OCI-LY7 (cell line): Measurements from ENCODE around the gene CDKN2B-AS1. TPM values are rescaled to one million over a fixed set of nuclear protein-coding genes. Genes with fewer than 3 reads are reported as not detected.
A peak's percentile ranks its signal among the peaks of the same experiment; 100 is the strongest.

Experiments used
- BruUV-seq: library from RNA; stranded (reverse); fragments of 400-500 nt; replicated peaks from 2 replicates; lab custom pipeline; 2021; lab: Mats Ljungman, UMichigan
- CTCF ChIA-PET: fragments of 300-600 bp; sonication (Branson Sonifier 250); formaldehyde crosslinking; loops from one replicate; lab custom pipeline; 2022; ENCODE audit warnings: antibody characterized with exemption; ENCODE audit not compliant: unreplicated experiment; lab: Charles Lee
- POLR2A ChIA-PET: fragments of 300-600 bp; sonication (Branson Sonifier 250); formaldehyde crosslinking; loops from one replicate; lab custom pipeline; 2022; ENCODE audit warnings: antibody characterized with exemption; lab: Charles Lee
- DNase-seq: peaks from one replicate; pipeline ENCODE4 v3.0.0-alpha.2; 2015; ENCODE audit warnings: low spot score
- H2AFZ ChIP-seq: fragments of 200-600 bp; sonication (generic), shearing (Covaris generic); 2 replicates; pipeline ENCODE4 v1.6.1; 2014; ENCODE audit warnings: mild to moderate bottlenecking, antibody characterized with exemption, low read length, moderate library complexity
- H3K27ac ChIP-seq: fragments of 200-600 bp; sonication (generic); 2 replicates; pipeline ENCODE4 v1.5.1; 2014; ENCODE audit warnings: mixed run types, low read depth, mild to moderate bottlenecking, moderate library complexity, low read length, inconsistent platforms; ENCODE audit not compliant: poor library complexity, severe bottlenecking
- H3K36me3 ChIP-seq: fragments of 200-600 bp; sonication (generic); 2 replicates; pipeline ENCODE4 v1.6.1; 2014; ENCODE audit warnings: mild to moderate bottlenecking, antibody characterized with exemption, low read length, moderate library complexity, mixed read lengths; ENCODE audit not compliant: insufficient read depth
- H3K4me1 ChIP-seq: fragments of 200-600 bp; sonication (generic); 2 replicates; pipeline ENCODE4 v1.5.1; 2014; ENCODE audit warnings: mild to moderate bottlenecking, low read length; ENCODE audit not compliant: insufficient read depth, poor library complexity, severe bottlenecking
- H3K4me2 ChIP-seq: fragments of 200-600 bp; sonication (generic); 2 replicates; pipeline ENCODE4 v1.6.1; 2014; ENCODE audit warnings: mild to moderate bottlenecking, low read length
- H3K4me3 ChIP-seq: fragments of 200-600 bp; sonication (generic); 2 replicates; pipeline ENCODE4 v1.5.1; 2014; ENCODE audit warnings: mild to moderate bottlenecking, low read depth, low read length; ENCODE audit not compliant: poor library complexity, severe bottlenecking
- H3K79me2 ChIP-seq: fragments of 200-600 bp; sonication (generic); 2 replicates; pipeline ENCODE4 v1.6.1; 2016; ENCODE audit warnings: low read depth, mild to moderate bottlenecking, low read length, moderate library complexity, mixed read lengths; ENCODE audit not compliant: insufficient read depth
- H3K9me2 ChIP-seq: fragments of 200-600 bp; sonication (generic); 2 replicates; pipeline ENCODE4 v1.6.1; 2016; ENCODE audit warnings: mild to moderate bottlenecking, low read length, mixed read lengths; ENCODE audit not compliant: insufficient read depth
- H3K9me3 ChIP-seq: fragments of 200-600 bp; sonication (generic); 2 replicates; pipeline ENCODE4 v1.6.1; 2014; ENCODE audit warnings: mild to moderate bottlenecking, mixed run types, low read length, mixed read lengths
- H4K20me1 ChIP-seq: fragments of 200-600 bp; sonication (generic); 2 replicates; pipeline ENCODE4 v1.6.1; 2014; ENCODE audit warnings: mild to moderate bottlenecking, antibody characterized with exemption, low read length, moderate library complexity, mixed read lengths; ENCODE audit not compliant: insufficient read depth
- CTCF ChIP-seq: fragments of 200-600 bp; sonication (generic); conservative IDR thresholded peaks from 2 replicates; pipeline ENCODE4 v1.5.1; 2014; ENCODE audit warnings: mild to moderate bottlenecking, antibody characterized with exemption, low read length, moderate library complexity, mixed read lengths
- EZH2phosphoT487 ChIP-seq: fragments of 200-600 bp; sonication (generic); IDR thresholded peaks from 2 replicates; pipeline ENCODE4 v1.6.1; 2018; ENCODE audit warnings: low read depth, borderline replicate concordance, mild to moderate bottlenecking, mixed run types, antibody characterized with exemption, low read length, moderate library complexity, mixed read lengths
- intact Hi-C: fragments of 100-400 bp; cut with micrococcal nuclease; formaldehyde crosslinking; loops from one replicate; pipeline ENCODE4 v1.10.0; 2022; ENCODE audit not compliant: unreplicated experiment
- total RNA-seq, 2 experiments: library from RNA; depleted of rRNA in 1 of 2; stranded (reverse); fragments of >200 nt in 1 of 2; shearing (Covaris generic) in 1 of 2; gene quantifications; 2 replicates each; pipeline ENCODE4 v1.2.3, GENCODE V29; 2014 to 2022

CDKN2B-AS1 gene
- total RNA-seq, 2 experiments from 2014 or later: 20.4 to 24.3 TPM

DNA sequence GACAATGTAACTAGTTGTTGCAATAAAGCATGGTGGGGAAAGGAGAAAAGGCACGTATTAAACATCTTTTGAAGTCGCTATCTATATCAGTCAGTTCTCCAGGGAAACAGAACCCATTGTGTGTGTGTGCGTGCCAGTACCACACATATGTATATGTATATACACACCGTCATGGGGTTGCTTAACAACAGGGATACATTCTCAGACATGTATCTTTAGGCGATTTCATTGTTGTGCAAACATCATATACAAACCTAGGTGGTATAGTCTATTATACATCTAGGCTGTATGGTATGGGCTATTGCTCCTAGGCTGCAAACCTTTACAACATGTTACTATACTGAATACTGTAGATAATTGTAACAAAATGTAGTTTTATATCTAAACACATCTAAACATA, 2.3 kb downstream of the CDKN2B-AS1 start:
- Histone ChIP-seq H3K4me3 (peak overlapping the region; percentile 78), H4K20me1 (peaks cover 18% of the 10 kb centered on the region; the same call in 1 of the 2 replicates), H3K4me2 (peak overlapping the region; percentile 85), H3K9me2 (no peaks in the 10 kb centered on the region), H3K4me1 (peaks cover 23% of the 10 kb centered on the region), H3K9me3 (no peaks in the 10 kb centered on the region), H2AFZ (no peak overlapping the region), H3K79me2 (peaks cover 84% of the 10 kb centered on the region), H3K36me3 (peaks cover 28% of the 10 kb centered on the region), H3K27ac (no peak overlapping the region)
- CTCF ChIA-PET: no interaction called here
- intact Hi-C loops: loop anchor here (1.0 kb wide), 1 partner anchor 11 kb away; no protein-coding TSS in a partner anchor
- TF ChIP-seq EZH2phosphoT487: no peak
- no peak for TF ChIP-seq CTCF
- no TSS peak for BruUV-seq
- no peak for DNase-seq
- POLR2A ChIA-PET: interaction anchor here (0.6 to 1.5 kb wide), 6 partner anchors 10 to 909 kb away, joined by 3 to 14 read pairs (median 3); partner anchors contain the start of gene MTAP

DNA sequence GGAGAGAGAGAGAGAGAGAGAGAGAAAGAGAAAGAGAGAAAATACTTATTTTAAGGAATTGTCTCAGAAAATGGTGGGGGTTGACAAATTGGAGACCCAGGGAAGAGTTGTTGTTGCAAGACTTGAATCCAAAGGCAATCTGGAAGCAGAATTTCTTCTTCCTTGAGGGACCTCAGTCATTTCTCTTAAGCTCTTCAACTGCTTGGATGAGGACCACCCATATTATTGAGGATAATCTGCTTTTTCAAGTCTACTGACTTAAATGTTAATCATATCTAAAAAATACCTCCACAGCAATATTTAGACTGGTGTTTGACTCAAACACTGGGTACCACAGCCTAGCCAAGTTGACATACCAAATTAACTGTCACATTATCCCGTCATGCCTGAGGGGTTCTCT, 2.9 kb downstream of the CDKN2B-AS1 start:
- Histone ChIP-seq H3K9me3 (no peaks in the 10 kb centered on the region), H2AFZ (no peak overlapping the region), H3K4me2 (peak overlapping the region; percentile 85; the same call in 1 of the 2 replicates), H3K79me2 (peaks cover 84% of the 10 kb centered on the region), H3K9me2 (no peaks in the 10 kb centered on the region), H3K36me3 (peaks cover 28% of the 10 kb centered on the region), H3K4me1 (peaks cover 26% of the 10 kb centered on the region), H3K4me3 (no peak overlapping the region), H3K27ac (no peak overlapping the region), H4K20me1 (peaks cover 23% of the 10 kb centered on the region; the same call in 1 of the 2 replicates)
- ChIA-PET CTCF (no interaction called here), POLR2A (interaction anchor here (0.7 to 1.1 kb wide), 4 partner anchors 9 to 241 kb away, joined by 3 read pairs; no protein-coding TSS in a partner anchor)
- no TSS peak for BruUV-seq
- DNase-seq: no peak
- TF ChIP-seq CTCF (no peak), EZH2phosphoT487 (no peak)
- intact Hi-C loops: no loop called here

DNA sequence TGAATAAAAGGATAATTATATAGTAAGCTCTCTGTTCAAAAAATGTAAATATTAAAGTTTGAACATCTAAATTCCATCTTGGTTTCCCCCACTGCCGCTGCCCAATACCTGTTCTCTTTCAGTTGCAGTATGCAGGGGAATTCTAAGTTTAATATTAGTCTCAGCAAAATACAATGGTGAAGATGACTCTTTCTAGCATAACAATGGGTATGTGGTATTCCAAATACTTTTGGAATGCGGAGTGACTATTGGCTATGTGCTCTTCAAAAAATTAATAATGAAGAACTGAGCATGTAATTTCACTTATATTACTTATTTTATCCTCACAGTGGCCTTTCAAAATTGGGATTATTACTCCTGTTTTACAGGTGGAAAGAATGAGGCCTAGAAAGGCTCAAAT, 3.4 kb downstream of the CDKN2B-AS1 start:
- Histone ChIP-seq H2AFZ (no peak overlapping the region), H3K4me2 (no peak overlapping the region), H3K4me1 (peaks cover 26% of the 10 kb centered on the region), H3K9me3 (no peaks in the 10 kb centered on the region), H3K36me3 (peaks cover 24% of the 10 kb centered on the region), H3K79me2 (peaks cover 84% of the 10 kb centered on the region), H3K4me3 (no peak overlapping the region), H3K9me2 (no peaks in the 10 kb centered on the region), H3K27ac (no peak overlapping the region), H4K20me1 (peaks cover 23% of the 10 kb centered on the region; the same call in 1 of the 2 replicates)
- no peak for TF ChIP-seq EZH2phosphoT487
- no peak for TF ChIP-seq CTCF
- no peak for DNase-seq
- no TSS peak for BruUV-seq
- ChIA-PET CTCF (no interaction called here), POLR2A (interaction anchor here (0.7 to 1.1 kb wide), 4 partner anchors 9 to 240 kb away, joined by 3 read pairs; no protein-coding TSS in a partner anchor)
- intact Hi-C loops: no loop called here
